ENCODE data around the gene TNS3. TPM values are rescaled to one million over a fixed set of nuclear protein-coding genes. Genes with fewer than 3 reads are reported as not detected.

Gene TNS3
- total RNA-seq, 1 experiment from 2014 or later: 9.5 TPM

GRCh38 chr7:47465191-47465590 is 116.7 kb downstream of the TNS3 start:
- Histone ChIP-seq H4K8ac (replicated peaks; ENCODE audit: insufficient read length, low read depth, low read length) (no peak overlapping the region), H2AFZ (ENCODE audit: low read length) (no peak overlapping the region), H2AK5ac (ENCODE audit: insufficient read length, low read length) (no peak overlapping the region), H4K5ac (ENCODE audit: insufficient read length, low read depth, low read length) (no peak overlapping the region), H3K14ac (ENCODE audit: insufficient read depth, low read length) (no peak overlapping the region), H3K4ac (ENCODE audit: low read depth, low read length) (no peak overlapping the region), H2BK5ac (ENCODE audit: insufficient read length, low read length) (no peak overlapping the region), H3K9ac (ENCODE audit: extremely low read depth, insufficient read length, low read length) (no peak overlapping the region), H2BK120ac (ENCODE audit: low read depth, low read length, poor library complexity, severe bottlenecking) (no peak overlapping the region), H3K23me2 (ENCODE audit: insufficient read length, low read depth, low read length, poor library complexity, severe bottlenecking) (no peaks in the 10 kb centered on the region), H3K79me1 (ENCODE audit: insufficient read depth, low read depth, low read length, poor library complexity, severe bottlenecking) (no peaks in the 10 kb centered on the region), H3K79me2 (ENCODE audit: insufficient read depth, low read length) (no peaks in the 10 kb centered on the region), H3K27ac (ENCODE audit: insufficient read length, low read depth, low read length) (no peak overlapping the region), H3K56ac (ENCODE audit: insufficient read length, low read depth, low read length) (no peak overlapping the region), H3K23ac (ENCODE audit: insufficient read length, low read depth, low read length) (no peak overlapping the region), H4K20me1 (ENCODE audit: control insufficient read depth, insufficient read depth, insufficient read length) (no peaks in the 10 kb centered on the region), H2BK15ac (ENCODE audit: low read depth, low read length) (no peak overlapping the region), H3K4me2 (ENCODE audit: insufficient read depth, insufficient read length, low read length) (no peak overlapping the region), H2BK12ac (ENCODE audit: insufficient read length, low read depth, low read length) (no peak overlapping the region), H3K27me3 (ENCODE audit: insufficient read depth, low read length) (no peaks in the 10 kb centered on the region), H3T11ph (ENCODE audit: low read length) (no peak overlapping the region), H3K18ac (ENCODE audit: insufficient read length, low read depth, low read length) (no peak overlapping the region), H3K9me3 (ENCODE audit: control insufficient read depth, low read depth, low read length) (no peaks in the 10 kb centered on the region), H3K4me1 (ENCODE audit: insufficient read depth, low read length) (0 out of 2 replicates have a peak, but pooled peaks cover 2% of the 10 kb centered on the region), H2BK20ac (ENCODE audit: low read depth, low read length, poor library complexity, severe bottlenecking) (no peak overlapping the region), H4K91ac (ENCODE audit: insufficient read length, low read depth, low read length) (no peak overlapping the region)
- no peak for TF ChIP-seq CTCF (conservative IDR thresholded peaks at IDR 0.05)
- Mint-ChIP-seq H3K9me3 (no peaks in the 10 kb centered on the region), H3K27ac (no peak overlapping the region), H3K36me3 (ENCODE audit: insufficient read depth in 1 of 3, low read depth in 3 of 3) (no peaks in the 10 kb centered on the region), H3K27me3 (ENCODE audit: low read depth) (peaks cover 78% of the 10 kb centered on the region), H3K4me3 (no peak overlapping the region), H3K4me1 (peaks cover 2 to 3% of the 10 kb centered on the region in 2 experiments; a peak in 2 of 4 replicates)
- DNase-seq: no peak
- WGBS (ENCODE audit: extremely low coverage, insufficient read length, low lambda C conversion rate): no CpG with 5 or more reads among the region's 7 CpGs
